ENCODE data around the gene C1QTNF6.

GRCh38 chr22:37187891-37188761 is at the start of gene C1QTNF6:
- no peak for TF ChIP-seq CTCF (IDR thresholded peaks at IDR 0.05; ENCODE audit: control extremely low read depth in 1 of 3, insufficient read depth in 1 of 3, low read depth in 1 of 3, low read length in 3 of 3)
- peak in 1 of 2 experiments; percentile 53; a peak in 1 of 3 replicates for TF ChIP-seq POLR2A (IDR thresholded peaks at IDR 0.05; ENCODE audit: control extremely low read depth in 1 of 2, low read depth in 2 of 2, low read length in 2 of 2)
- TF ChIP-seq EP300 (IDR thresholded peaks at IDR 0.05; ENCODE audit: borderline replicate concordance in 1 of 2, low read depth in 2 of 2, low read length in 2 of 2) = 0 out of 3 replicates have a peak, but pooled peaks of 1 of the 2 experiments have one; percentile 19
- TF ChIP-seq HDAC6 (IDR thresholded peaks at IDR 0.05; ENCODE audit: low read depth, low read length) = no peak
- no peak for TF ChIP-seq MAX (IDR thresholded peaks at IDR 0.05)
- no peak for TF ChIP-seq ATF3 (IDR thresholded peaks at IDR 0.05; ENCODE audit: insufficient read depth, low read depth, low read length)

All from H1 (cell line).